Measurements from ENCODE around the gene HPRT1.
"Not testable (repeated sequence)": the region's sequence is repeated elsewhere in the genome, so short reads cannot be mapped to it uniquely, and the experiment has no call there.

HPRT1 gene, protein sequence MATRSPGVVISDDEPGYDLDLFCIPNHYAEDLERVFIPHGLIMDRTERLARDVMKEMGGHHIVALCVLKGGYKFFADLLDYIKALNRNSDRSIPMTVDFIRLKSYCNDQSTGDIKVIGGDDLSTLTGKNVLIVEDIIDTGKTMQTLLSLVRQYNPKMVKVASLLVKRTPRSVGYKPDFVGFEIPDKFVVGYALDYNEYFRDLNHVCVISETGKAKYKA

GRCh38 chrX:134460005-134460861, at the start of gene HPRT1:
Gene HPRT1 (plus strand): TSS chrX:134460165. CDS start chrX:134460312, 147 bp downstream.
- peak; percentile 10 for DNase-seq

DNA sequence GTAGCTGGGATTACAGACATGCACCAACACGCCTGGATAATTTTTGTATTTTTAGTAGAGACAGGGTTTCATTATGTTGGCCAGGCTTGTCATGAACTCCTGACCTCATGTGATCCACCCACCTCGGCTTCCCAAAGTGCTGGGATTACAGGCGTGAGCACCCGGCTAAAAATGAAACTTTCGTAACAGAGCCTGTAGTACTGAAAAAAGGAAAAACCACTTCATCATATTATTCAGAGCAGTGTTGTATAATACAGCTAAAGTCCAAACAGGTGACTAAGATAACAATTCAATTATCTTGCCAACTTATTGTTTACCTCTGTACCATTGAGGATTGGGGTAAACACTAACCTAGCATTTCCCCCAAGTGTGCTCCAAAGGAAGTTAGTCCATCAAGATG, 43.9 kb upstream of the HPRT1 start:
- no peak for DNase-seq

GRCh38 chrX:134418317-134419113, 41.5 kb upstream of the HPRT1 start:
- DNase-seq: no peak

DNA sequence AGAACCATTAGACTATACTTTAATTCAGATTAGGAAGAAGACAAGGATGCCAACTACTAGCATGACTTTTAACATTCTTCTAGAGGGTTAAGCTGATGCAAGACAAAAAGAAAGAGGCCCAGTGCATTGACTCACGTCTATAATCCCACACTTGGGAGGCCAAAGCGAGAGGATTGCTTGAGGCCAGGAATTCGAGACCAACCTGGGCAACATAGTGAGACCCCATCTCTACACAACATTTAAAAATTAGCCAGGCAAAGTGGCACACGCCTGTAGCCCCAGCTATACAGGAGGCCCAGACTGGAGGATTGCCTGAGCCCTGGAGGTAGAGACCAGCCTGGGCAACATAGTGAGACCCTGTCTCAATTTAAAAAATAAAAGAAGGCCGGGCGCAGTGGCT, 40.2 kb upstream of the HPRT1 start:
- DNase-seq: no peak

DNA sequence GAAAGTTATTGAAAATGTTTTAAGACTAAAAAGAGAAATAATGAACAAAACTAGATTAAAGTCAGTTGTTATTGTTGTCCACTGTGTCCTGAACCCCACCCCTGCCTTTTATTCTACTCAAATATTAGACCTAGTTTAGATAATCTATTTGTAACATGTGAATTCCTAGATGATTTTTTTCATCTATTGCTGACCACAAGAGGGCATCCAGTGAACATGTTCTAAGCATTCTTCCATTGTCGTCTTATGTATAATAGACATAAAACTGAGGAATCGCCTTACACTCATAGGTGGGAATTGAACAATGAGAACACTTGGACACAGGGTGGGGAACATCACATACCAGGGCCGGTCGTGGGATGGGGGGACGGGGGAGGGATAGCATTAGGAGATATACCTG, 36.4 kb upstream of the HPRT1 start:
- DNase-seq: no peak

DNA sequence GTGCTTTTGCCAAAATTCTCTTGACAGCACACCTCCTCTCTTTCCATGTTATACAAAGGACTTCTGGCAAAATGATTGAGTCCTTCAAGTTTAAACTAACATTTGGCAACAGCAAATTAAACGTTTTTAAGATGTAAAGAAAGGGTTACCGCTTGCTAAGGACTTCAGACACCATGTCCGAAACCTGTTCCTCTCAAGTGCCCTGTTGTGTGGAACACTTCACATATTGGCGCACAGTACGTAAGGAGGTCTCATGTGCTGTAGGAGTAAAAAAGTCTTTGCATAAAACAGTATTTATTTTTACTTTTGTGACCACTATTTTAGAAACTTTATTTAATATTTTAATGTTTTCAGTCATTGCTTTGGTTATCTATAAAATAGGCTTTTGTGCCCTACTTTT, 33.7 kb upstream of the HPRT1 start:
- no peak for DNase-seq

DNA sequence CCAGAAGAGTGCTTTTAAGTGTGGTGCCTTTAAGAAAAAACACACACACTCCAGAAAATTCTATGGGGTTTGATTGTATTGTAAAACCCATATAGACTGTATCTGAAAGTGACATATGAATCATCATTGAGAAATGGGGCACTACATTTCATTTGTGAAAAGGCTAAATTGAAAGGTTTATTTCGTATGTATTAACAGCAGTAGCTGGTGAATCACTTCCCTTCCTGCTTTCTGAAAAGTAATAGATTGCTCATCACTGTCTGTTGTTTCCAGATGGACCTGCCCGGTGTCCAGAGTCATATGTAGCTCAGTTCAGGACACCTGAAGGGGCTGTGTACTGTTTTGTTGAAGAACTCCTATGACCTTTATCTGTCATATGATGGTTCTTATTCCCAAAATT, 28.1 kb upstream of the HPRT1 start:
- DNase-seq: no peak

GRCh38 chrX:134435894-134436293, 24.1 kb upstream of the HPRT1 start:
- no peak for DNase-seq

- no peak for DNase-seq
These were observed 16.9 kb upstream of the HPRT1 start for GRCh38 chrX:134443020-134443419.

DNA sequence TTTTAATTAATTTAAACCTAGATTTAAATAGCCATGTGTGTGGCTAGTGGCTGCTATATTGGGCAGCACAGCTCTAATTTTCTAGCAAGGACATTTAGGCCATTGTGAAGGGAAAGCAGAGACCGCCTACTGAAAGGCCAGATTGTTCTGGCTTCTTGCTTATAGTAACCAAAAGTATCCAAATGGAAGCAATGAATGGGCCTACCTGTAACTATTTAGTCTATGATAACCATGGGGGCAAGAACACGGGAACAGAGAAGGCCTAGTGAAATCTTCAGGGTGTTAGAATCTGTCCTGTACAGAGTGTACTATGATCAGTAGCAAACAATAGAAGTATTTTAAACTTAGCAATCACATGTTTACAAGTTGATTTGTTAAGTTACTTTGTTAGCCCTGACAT, 16.5 kb upstream of the HPRT1 start:
- DNase-seq: no peak

- DNase-seq: no peak
These were observed 15.3 kb upstream of the HPRT1 start for GRCh38 chrX:134444681-134445080.

DNA sequence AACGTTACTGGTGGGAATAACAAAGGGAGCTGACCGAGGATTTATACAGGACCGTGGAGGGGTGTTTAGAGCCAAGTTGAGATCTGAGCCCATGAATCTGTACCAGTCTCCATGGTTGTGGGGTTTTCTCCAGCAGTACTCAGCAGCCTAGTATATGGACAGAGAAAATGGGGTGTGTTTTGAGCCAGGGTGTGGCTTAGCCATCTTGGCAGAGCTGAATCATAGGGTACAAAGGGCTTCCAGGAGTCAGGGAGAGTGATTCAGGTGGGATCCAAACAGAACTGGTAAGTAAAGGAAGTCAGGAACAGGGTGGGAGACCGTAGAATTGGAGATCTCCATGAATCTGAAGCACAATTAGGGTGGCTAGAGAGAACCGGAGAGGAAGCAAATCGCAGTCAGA, 7.4 kb upstream of the HPRT1 start:
- no peak for DNase-seq

- no peak for DNase-seq
These were observed 6.3 kb upstream of the HPRT1 start for GRCh38 chrX:134453631-134454030.

DNA sequence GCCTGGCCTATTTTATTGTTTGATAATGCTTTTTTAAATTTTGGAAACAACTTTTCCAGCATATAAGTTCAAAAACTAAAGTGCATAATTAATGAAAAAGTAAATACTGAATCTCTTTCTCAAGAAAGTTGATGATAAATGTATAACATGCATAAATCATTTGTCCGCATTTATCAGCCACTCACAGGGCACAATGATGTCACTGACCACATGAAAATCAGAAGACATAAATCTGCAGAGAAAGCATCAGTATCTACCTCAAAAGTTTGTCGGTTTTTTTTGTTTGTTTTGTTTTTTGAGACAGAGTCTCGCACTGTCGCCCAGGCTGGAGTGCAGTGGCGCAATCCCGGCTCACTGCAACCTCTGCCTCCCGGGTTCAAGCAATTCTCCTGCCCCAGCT, 5.5 kb upstream of the HPRT1 start:
- DNase-seq: no peak

DNA sequence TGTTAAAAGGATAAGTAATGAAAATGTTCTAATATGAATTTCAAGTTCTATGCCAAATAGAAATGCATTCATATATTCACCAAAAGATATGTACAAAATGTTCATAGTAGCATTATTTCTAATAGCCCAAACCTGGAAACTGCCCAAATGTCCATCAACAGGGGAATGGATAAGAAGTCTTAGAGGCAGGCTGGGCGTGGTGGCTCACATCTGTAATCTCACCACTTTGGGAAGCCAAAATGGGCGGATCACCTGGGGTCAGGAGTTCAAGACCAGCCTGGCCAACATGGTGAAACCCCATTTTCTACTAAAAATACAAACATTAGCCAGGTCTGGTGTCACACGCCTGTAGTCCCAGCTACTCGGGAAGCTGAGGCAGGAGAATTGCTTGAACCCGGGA, 2.3 kb upstream of the HPRT1 start:
- no peak for DNase-seq

GRCh38 chrX:134459683-134460004, 321 bp upstream of the HPRT1 start:
- DNase-seq: no peak

DNA sequence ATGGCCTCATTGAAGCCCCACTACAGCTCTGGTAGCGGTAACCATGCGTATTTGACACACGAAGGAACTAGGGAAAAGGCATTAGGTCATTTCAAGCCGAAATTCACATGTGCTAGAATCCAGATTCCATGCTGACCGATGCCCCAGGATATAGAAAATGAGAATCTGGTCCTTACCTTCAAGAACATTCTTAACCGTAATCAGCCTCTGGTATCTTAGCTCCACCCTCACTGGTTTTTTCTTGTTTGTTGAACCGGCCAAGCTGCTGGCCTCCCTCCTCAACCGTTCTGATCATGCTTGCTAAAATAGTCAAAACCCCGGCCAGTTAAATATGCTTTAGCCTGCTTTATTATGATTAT, 876 bp downstream of the HPRT1 start:
- no peak for DNase-seq

DNA sequence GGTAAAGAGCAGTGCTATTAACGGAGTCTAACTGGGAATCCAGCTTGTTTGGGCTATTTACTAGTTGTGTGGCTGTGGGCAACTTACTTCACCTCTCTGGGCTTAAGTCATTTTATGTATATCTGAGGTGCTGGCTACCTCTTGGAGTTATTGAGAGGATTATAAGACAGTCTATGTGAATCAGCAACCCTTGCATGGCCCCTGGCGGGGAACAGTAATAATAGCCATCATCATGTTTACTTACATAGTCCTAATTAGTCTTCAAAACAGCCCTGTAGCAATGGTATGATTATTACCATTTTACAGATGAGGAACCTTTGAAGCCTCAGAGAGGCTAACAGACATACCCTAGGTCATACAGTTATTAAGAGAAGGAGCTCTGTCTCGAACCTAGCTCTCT, 1.5 kb downstream of the HPRT1 start:
- DNase-seq: no peak

DNA sequence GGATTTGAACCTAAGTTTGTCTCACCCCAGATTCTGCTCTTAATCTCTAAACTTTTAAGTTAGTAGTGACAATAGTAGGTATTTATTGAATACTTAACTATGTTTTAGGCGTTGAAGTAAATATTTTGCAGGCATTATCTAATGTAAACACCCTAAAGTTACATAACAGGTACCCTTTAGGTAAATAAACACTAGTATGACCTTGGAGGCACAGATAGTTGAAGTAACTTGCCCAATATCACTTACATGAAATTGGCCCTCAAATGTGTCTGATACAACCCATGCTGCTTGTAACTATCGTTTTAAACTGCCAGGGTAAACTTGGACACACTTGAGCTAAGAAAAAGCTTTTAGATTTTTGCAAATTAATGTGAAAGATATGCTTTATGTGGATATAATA, 3.0 kb downstream of the HPRT1 start:
- DNase-seq: no peak

DNA sequence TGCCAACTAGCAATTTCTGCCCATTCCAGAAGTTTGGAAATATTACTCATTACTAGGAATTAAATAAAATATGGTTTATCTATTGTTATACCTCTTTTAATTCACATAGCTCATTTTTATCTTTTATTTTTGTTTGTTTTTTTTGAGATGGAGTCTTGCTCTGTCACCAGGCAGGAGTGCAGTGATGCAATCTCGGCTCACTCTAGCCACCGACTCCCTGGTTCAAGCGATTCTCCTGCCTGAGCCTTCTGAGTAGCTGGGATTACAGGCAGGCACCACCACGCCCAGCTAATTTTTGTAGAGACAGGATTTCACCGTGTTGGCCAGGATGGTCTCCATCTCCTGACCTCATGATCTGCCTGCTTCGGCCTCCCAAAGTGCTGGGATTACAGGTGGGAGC, 4.5 kb downstream of the HPRT1 start:
- DNase-seq: not testable (repeated sequence)

DNA sequence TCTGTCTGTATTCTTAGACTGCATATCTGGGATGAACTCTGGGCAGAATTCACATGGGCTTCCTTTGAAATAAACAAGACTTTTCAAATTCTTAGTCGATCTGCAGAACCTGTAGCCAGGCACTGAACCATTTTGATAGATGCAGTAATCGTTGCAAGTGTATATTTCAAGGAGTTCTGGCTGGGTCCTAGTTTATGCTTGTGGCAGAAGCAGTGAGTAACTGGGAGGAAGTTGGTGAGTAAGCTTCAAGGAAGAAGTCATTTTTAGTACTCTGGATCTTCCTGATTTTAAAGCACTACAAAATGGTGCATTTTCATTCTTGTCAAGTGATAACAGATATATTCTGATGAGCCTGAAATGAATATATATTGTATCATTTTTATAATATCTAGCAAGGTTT, 9.5 kb downstream of the HPRT1 start:
- DNase-seq: no peak

GRCh38 chrX:134470013-134470412, 10.0 kb downstream of the HPRT1 start:
- no peak for DNase-seq

DNA sequence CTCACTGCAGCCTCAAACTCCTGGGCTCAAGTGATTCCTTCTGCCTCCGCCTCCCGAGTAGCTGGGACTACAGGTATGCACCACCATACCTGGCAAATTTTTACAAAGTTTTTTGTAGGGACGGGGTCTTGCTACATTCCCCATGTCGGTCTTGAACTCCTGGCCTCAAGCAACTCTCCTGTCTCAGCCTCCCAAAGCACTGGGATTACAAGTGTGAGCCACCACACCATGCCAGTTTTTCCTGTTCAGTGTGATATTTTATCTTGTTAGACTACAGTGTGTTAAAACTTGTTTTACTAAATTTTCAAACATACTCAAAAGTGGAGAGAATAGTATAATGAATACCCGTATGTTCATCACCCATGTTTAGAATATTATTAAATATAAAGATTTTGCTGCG, 12.1 kb downstream of the HPRT1 start:
- no peak for DNase-seq

DNA sequence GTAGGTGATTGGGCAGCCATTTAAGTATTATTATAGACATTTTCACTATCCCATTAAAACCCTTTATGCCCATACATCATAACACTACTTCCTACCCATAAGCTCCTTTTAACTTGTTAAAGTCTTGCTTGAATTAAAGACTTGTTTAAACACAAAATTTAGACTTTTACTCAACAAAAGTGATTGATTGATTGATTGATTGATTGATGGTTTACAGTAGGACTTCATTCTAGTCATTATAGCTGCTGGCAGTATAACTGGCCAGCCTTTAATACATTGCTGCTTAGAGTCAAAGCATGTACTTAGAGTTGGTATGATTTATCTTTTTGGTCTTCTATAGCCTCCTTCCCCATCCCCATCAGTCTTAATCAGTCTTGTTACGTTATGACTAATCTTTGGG, 16.3 kb downstream of the HPRT1 start:
- no peak for DNase-seq

Measured in NCI-H1417 treated with DMSO at 0.1 percent for 48 hours (cell line).